Measurements from ENCODE around the gene FRY.

DNA sequence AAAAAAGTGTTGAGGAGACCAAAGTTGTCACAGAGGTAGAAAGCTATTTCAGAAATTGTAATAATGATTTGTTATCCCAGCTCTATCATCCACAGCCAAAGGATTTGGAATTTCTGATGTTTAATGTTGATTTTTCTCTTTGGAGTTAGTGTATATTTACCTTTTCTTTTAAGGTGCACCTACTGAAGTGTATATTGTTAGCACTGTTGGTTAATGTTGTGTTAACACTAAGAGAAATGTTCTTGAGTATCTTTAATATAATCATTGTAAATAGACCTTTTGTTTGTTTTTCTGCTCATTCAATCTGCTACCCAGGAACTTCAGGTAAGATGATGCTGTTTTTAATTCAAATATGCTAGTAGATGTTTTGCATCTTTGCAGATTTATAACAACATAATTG is 226.1 kb downstream of the FRY start:
- TF ChIP-seq, protein P1, sequence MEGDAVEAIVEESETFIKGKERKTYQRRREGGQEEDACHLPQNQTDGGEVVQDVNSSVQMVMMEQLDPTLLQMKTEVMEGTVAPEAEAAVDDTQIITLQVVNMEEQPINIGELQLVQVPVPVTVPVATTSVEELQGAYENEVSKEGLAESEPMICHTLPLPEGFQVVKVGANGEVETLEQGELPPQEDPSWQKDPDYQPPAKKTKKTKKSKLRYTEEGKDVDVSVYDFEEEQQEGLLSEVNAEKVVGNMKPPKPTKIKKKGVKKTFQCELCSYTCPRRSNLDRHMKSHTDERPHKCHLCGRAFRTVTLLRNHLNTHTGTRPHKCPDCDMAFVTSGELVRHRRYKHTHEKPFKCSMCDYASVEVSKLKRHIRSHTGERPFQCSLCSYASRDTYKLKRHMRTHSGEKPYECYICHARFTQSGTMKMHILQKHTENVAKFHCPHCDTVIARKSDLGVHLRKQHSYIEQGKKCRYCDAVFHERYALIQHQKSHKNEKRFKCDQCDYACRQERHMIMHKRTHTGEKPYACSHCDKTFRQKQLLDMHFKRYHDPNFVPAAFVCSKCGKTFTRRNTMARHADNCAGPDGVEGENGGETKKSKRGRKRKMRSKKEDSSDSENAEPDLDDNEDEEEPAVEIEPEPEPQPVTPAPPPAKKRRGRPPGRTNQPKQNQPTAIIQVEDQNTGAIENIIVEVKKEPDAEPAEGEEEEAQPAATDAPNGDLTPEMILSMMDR (IDR thresholded peaks at IDR 0.05): no peak
- TF ChIP-seq POLR2A (IDR thresholded peaks at IDR 0.05): no peak

All from heart left ventricle (tissue), 13 donors.